Brain microvascular endothelial cell (primary cell): ENCODE measurements around the gene IGFALS.

Experiments
- DNase-seq: peaks from one replicate; pipeline ENCODE4 v3.0.0-alpha.2; 2020
- H3K27ac ChIP-seq: fragments of 250-450 bp; sonication (Bioruptor Pico); 2 replicates; pipeline ENCODE4 v1.5.1; 2020; ENCODE audit warnings: mild to moderate bottlenecking, moderate library complexity
- H3K27me3 ChIP-seq: fragments of 250-450 bp; sonication (Bioruptor Pico); replicated peaks from 2 replicates; pipeline ENCODE4 v1.5.1; 2020; ENCODE audit warnings: mild to moderate bottlenecking
- H3K36me3 ChIP-seq: fragments of 250-450 bp; sonication (Bioruptor Pico); replicated peaks from 2 replicates; pipeline ENCODE4 v1.5.1; 2020; ENCODE audit warnings: mild to moderate bottlenecking
- H3K4me3 ChIP-seq: 2 replicates; pipeline ENCODE4 v1.5.1; 2011; ENCODE audit warnings: low read depth, mild to moderate bottlenecking, control low read depth, low read length, moderate library complexity
- in situ Hi-C: cut with HindIII; loops from 2 replicates; pipeline ENCODE4 v1.10.0; 2017; ENCODE audit warnings: low sequenced_read_pairs, low pct_ligation_motif_present
- TF ChIP-seq, protein P1 (sequence below): IDR thresholded peaks from 2 replicates; pipeline ENCODE4 v1.5.1; 2011; ENCODE audit warnings: low read depth, mild to moderate bottlenecking, moderate library complexity, low read length, control low read depth, inconsistent platforms; ENCODE audit errors: missing control alignments

Gene IGFALS

DNA sequence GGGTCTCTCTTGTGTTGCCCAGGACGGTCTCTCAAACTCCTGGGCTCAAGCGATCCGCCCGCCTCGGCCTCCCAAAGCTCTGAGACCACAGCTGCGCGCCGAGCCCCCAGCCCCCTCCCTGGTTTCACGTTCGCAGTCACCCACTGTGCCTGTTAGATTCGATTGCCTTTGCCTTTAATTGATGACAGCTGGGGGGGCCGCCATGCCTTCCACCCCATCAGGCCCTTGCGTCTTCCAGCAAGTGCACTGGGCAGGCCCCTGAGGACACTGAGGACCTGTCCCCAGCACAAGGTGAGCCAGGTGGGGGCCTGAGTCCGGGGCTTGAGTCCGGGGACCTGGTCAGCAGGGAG, 3.3 kb downstream of the IGFALS start:
- TF ChIP-seq, protein P1, sequence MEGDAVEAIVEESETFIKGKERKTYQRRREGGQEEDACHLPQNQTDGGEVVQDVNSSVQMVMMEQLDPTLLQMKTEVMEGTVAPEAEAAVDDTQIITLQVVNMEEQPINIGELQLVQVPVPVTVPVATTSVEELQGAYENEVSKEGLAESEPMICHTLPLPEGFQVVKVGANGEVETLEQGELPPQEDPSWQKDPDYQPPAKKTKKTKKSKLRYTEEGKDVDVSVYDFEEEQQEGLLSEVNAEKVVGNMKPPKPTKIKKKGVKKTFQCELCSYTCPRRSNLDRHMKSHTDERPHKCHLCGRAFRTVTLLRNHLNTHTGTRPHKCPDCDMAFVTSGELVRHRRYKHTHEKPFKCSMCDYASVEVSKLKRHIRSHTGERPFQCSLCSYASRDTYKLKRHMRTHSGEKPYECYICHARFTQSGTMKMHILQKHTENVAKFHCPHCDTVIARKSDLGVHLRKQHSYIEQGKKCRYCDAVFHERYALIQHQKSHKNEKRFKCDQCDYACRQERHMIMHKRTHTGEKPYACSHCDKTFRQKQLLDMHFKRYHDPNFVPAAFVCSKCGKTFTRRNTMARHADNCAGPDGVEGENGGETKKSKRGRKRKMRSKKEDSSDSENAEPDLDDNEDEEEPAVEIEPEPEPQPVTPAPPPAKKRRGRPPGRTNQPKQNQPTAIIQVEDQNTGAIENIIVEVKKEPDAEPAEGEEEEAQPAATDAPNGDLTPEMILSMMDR: no peak
- DNase-seq: no peak
- Histone ChIP-seq H3K36me3 (peaks cover 27% of the 10 kb centered on the region), H3K27ac (no peak overlapping the region), H3K27me3 (no peaks in the 10 kb centered on the region), H3K4me3 (no peak overlapping the region)
- in situ Hi-C loops: no loop called here

GRCh38 chr16:1789643-1790045, 3.9 kb downstream of the IGFALS start:
- Histone ChIP-seq H3K4me3 (no peak overlapping the region), H3K27me3 (no peaks in the 10 kb centered on the region), H3K36me3 (peaks cover 27% of the 10 kb centered on the region), H3K27ac (no peak overlapping the region)
- in situ Hi-C loops: no loop called here
- DNase-seq: no peak
- TF ChIP-seq, protein P1: no peak

- no peak for DNase-seq
- in situ Hi-C loops: no loop called here
- TF ChIP-seq, protein P1: no peak
- Histone ChIP-seq H3K36me3 (peaks cover 27% of the 10 kb centered on the region), H3K27ac (no peak overlapping the region), H3K4me3 (no peak overlapping the region), H3K27me3 (no peaks in the 10 kb centered on the region)
Observed at GRCh38 chr16:1788708-1789100, 4.8 kb downstream of the IGFALS start.

DNA sequence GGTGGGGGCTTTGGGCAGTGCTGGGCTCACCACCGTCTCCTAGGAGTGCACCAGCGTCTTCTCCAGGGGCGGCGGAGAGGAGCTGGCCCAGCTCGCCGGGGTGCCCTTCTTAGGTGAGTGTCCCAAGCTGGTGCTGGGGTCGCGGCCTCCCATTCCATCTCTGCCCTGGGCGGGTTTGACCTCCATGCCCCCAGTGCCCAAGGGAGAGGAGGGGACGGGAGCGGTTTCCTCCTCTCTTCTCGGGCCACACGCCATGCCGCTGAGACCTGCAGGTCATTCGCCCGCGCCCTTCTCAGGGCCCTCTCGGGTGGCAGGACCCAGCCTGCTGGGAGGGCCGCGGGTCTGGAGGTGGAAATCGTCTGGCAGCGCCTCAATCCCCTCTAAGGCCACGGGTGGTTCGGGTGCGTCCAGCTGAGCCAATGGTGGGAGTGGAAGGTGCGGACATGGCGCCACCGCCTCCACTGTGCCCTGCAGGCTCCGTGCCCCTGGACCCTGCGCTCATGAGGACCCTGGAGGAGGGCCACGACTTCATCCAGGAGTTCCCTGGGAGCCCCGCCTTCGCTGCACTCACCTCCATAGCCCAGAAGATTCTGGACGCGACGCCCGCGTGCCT, 5.3 kb downstream of the IGFALS start:
- DNase-seq: no peak
- peaks cover 27% of the 10 kb centered on the region for H3K36me3 ChIP-seq
- no peak overlapping the region for H3K27ac ChIP-seq
- no peaks in the 10 kb centered on the region for H3K27me3 ChIP-seq
- in situ Hi-C loops: no loop called here
- TF ChIP-seq, protein P1: no peak
- H3K4me3 ChIP-seq: no peak overlapping the region

DNA sequence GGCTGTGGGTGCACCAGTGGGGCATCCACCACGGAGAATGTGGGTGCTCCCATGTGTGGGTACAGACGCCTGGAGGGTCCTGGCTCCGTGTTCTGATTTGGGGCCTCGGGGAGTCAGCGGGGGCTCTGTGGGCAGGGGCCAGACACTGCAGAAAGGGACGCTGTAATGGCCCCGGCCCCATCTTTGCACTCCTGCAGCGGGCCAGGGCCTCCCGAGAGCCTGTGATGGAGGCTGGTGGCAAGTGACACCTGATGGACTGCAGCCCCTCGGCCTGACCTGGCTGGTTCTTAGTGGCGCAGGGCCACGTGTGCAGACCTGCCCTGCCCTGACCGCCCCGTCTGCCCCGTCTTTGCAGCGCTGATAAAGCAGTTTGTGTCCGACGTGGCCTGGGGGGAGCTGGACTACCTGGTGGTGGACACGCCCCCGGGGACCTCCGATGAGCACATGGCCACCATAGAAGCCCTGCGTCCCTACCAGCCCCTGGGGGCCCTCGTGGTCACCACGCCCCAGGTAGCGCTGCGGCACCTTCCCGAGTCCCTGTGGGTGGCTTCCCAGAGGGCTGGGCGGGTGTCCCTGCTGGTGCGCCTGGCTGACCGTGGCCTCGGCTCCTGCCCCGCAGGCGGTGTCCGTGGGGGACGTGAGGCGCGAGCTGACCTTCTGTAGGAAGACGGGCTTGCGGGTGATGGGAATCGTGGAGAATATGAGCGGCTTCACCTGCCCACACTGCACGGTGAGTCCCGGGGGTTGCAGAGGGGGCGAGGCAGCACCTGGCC, 6.0 kb downstream of the IGFALS start:
- in situ Hi-C loops: no loop called here
- Histone ChIP-seq H3K36me3 (peaks cover 27% of the 10 kb centered on the region), H3K4me3 (no peak overlapping the region), H3K27ac (no peak overlapping the region), H3K27me3 (no peaks in the 10 kb centered on the region)
- no peak for DNase-seq
- TF ChIP-seq, protein P1: no peak

GRCh38 chr16:1787056-1787321, 6.5 kb downstream of the IGFALS start:
- Histone ChIP-seq H3K27ac (no peak overlapping the region), H3K27me3 (no peaks in the 10 kb centered on the region), H3K4me3 (no peak overlapping the region), H3K36me3 (peaks cover 27% of the 10 kb centered on the region)
- TF ChIP-seq, protein P1: no peak
- no peak for DNase-seq
- in situ Hi-C loops: no loop called here
